ENCODE measurements around the gene RPL4.
"Not testable (repeated sequence)": the region's sequence is repeated elsewhere in the genome, so short reads cannot be mapped to it uniquely, and the experiment has no call there.

RPL4 gene

DNA sequence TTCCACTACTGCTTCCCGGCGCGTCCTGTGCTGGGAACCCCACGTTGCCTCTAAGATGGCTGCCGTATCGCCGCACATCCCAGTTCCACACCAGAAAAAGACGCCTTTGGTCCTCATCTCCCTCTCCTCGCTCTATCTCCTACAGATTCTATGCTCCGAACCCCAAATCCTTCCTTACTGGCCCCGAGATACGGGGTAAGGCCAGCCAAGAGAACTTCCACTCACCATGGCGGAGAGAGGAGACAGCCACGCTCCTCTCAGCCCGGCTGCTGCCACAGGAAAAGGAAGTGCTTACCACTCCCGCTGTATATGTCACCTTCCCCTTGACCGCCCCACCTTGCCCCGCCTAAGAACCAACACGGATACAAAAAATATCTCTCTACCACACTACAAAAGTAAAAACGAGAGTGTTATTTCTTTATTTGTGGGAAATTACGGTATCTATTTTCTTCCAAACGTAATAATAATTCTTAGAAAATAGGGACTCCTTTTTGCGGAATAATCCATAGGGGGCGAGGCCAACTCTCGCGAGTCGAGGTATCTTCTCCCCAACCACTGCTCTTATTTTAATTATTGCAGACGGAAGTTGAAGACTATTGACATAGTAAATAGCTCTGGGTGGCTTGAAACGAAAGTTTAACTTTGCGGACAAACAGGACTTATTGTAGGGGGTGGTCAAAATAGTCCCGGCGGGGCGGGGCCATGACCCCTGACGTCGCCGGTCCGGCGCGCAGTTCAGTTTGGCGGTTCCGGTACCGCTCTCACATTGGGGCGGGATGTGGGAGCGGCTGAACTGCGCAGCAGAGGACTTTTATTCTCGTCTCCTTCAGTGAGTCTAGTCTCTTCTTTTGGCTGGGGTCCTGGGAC lies at the start of gene RPL4, which contains the start of gene ZWILCH:
RPL4 (minus strand) TSS at position 293 of the 867 bp plus-strand sequence; CDS start at position 228, 65 bp downstream.
ZWILCH (plus strand) TSS at position 764 of the 867 bp plus-strand sequence; CDS start at position 777, 13 bp downstream.
- DNase-seq = peak; percentile 95

DNA sequence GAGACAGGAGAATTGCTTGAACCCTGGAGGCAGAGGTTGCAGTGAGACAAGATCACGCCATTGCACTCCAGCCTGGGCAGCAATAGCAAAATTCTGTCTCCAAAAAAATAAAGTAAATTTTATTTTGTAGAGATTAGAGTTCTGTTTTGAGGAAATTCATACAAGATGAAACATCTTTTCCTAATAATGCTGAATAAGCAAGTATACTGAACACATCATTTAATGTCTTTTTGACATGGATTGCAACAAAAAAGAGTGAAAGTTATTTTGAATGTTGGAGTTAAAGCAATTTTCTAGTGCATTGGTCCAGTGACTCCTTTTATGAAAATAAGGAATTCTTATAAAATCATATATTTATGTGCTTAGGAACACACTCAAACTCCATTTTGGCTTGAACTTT lies 40.6 kb upstream of the RPL4 start:
- no peak for DNase-seq

DNA sequence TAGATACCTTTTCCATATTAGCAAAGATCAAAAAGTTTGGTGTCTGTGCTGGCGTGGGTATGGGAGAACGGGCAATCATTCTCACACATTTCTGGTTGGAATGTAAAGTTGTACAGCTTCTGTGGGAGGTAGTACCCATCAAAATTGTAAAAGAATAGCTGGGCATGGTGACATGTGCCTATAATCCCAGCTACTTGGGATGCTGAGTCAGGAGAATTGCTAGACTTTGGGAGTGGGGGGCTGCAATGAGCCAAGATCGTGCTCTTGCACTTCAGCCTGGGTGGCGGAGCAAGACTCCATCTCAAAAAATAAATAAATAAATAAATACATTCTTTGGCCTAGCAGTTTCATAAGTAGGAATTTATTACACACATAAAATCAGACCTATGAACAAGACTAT lies 38.2 kb upstream of the RPL4 start:
- DNase-seq = no peak

DNA sequence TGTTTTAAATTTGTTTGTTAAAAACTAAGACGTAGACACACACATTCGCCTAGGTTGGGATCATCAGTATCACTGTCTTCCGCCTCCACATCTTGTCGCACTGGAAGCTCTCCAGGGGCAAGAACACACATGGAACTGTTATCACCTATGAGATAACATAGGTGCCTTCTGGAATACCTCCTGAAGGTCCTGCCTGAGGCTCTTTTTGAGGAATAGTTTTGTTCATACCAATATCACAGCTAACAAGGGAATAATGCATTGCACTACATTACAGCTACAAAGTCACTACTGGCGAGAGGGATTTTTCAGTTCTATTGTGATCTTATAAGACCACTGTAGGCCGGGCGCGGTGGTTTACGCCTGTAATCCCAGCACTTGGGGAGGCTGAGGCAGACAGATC lies 30.4 kb upstream of the RPL4 start:
- DNase-seq = no peak

DNA sequence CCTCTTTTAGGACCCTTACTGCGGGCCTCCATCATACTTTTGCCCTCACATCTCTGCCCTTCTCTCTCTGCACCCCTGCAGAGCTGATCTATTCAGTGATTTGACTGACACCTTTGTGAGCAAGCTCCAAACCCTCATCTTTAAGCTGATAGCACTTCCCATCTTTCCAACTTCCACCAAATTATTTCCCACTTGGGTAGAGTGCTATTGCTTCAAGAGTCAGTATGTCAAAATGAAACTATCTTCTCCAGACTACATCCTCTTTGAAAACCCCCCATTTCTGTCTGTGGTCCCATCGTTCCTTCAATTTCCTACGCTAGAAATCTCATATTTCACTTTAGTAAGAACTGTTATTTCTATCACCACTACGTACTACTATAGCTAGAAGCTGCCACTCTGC lies 20.2 kb upstream of the RPL4 start:
- DNase-seq = no peak

DNA sequence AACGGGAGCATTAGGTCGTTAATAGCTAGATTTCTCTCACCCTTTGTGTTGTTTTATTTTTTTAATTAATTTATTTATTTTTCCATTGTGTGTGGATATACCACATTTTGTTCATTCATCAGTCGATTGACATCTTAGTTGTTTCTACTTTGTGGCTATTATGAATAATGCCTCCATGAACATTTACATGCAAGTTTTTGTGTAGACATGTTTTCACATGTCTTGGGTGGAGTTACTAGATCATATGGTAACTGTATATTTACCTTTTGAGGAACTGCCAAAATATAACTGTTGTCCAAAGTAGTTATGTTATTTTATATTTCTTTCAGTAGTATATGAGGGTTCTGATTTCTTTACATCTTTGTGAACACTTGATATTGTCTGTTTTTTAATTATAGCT lies 19.3 kb upstream of the RPL4 start:
- no peak for DNase-seq

DNA sequence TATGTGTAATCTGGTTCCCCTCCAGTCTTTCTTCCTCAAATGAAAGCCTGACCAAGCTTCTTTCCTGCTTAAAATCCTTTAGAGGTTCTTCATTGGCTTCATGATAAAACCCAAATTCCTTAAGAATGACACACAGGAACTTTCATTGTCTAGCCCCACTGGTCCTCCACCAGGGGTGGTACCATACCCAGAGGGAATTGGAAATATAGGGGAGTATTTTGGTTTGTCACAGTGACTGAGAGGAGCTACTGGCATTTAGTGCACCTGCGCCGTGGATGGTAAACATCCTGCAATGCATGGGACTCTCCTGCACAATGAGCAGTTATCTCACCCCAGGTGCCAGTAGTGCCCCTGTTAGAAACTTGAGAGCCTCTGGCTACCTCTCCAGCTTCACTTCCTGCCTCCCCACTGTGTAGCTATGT lies 11.3 kb upstream of the RPL4 start:
- no peak for DNase-seq

DNA sequence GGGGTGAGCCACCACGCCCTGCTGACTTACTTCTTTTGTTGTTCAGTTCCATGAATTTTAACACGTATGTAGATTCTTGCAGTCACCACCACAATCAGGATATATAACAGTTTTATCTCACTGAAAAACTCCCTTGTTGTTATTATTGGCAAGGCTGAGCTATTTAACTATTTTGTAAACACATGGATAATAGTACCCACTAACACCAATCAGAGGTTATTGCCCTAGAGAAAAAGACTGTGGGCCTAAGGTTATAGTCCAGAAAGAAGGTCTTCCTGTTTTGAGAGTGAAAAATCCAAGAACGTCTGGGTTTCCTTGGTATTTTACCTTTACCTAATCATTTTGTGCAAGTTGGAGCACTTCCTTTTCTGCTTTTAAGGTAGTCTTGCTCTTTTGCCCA lies 9.9 kb upstream of the RPL4 start:
- DNase-seq = no peak

DNA sequence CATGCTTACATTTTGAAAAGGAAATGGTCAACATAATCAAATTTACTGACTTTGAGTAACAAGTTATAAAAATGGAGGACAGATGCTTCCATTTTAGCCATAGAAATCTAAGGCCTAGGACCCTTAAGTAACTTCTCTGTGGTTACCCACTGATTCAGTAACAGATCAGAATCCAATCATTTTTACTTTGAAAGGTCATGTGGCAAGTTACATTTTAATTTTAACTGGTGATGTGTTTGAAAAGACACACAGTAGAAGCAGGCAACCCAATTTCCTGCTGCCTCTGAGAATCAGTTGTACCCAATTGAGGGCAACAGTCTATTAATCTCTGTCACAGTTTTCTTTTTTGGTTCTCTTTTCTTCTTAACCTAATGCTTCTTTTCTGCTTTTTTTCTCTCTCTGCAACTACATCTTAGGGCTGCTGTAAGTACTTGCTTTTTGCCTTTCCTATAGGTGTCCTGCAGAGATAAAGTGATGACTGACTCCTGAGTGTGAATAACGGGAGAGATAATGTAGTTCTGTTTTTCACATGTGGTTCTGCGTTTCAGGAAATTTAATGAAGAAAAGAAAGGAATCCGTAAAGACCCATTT lies 3.7 kb upstream of the RPL4 start:
- DNase-seq = no peak

DNA sequence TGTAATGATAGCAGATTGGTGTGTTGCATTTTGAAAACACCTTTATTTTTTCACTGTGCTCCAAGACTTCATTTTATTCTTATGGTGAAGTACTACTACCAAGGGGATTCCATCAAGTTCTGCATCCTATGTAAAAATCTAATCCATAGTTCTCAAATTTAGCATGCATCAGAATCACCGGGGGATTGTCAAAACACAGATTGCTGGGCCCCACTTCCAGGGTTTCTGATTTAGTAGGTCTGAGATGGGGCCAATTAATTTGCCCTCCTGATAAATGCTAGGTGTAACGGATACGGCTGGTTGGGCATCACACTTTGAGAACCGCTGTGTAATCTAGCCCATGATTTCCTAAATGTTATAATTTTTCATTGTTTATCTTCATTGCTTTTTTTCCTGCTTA lies 1.2 kb upstream of the RPL4 start:
- DNase-seq = no peak

DNA sequence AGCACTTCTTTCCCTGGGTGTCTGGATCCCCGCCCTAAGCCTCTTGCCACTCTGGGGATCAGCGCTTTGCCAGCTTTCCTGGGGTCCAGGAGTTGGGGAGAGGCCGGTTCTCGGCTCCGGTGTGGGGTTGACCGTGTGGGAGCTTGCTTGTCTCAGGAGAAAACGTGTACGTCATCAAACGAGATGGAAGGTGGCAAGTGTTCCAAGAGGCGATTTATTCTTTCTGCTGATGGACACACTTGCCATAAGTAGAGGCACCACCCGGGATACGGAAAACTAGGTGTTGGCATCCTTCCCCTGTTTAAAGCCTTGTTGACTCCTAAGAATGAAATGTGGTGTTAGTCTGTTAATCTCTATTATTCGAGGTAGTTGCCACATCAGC lies 766 bp upstream of the RPL4 start:
- no peak for DNase-seq

DNA sequence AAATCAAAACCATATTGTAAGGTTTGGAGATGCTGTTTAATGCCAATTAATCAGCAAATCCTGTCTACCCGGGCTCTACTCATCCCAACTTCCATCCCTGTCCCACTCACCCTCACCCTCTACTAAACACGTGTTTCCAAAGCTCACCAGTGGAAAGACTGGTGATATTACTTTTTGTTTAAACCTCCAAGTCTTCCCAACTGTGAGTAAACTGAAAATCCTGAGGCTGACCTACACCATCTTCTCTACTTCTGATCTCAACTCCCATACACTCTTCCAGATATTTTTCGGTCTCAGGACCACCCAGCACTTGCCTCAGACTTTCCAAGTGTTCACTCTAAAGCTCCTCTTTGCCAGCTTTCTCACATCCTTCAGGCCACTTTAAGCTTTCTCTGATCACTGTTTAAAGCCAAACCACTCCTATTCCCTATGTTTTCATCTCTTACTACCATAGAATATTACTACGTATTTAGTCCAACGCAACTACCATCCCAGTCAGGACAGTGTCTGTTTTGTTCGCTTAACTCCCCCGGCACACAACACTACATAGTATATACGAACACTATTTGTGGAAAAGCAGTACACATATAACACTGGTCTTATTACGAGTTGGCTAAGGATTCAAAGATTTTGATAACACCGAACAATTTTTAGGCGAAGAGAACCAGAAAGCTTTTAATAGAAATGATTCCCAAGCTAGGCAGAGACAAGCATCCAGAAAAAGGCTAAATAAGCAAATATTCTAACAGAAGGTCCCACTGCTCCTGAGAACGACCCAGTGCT lies 684 bp downstream of the RPL4 start:
- no peak for DNase-seq

DNA sequence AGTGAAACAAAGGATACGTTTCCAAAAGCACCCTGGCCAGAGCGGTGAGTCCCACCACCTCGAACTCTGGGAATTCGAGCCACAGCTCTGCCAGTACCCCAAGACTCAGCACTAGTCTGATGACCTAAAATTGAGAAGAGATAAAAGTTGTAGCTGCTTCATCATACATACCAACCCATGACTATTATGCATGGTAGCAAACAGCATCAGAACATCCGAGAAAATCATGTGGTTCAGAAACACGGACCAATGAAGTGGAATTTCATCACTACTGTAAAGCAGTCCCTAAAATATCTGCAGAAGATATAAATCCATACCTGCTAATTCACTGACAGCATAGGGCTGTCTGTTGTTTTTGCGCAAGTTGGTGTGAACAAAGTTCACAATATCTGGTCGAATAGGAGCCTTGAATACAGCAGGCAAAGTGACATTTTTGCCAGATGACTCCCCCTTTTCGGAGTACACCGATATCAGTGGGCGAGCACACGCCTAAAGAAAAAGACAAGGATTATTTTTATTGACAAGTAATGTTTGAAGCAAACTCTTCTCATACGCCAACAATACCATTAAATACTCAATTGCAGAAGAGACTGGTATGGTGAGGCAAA lies 1.5 kb downstream of the RPL4 start:
- not testable (repeated sequence) for DNase-seq

DNA sequence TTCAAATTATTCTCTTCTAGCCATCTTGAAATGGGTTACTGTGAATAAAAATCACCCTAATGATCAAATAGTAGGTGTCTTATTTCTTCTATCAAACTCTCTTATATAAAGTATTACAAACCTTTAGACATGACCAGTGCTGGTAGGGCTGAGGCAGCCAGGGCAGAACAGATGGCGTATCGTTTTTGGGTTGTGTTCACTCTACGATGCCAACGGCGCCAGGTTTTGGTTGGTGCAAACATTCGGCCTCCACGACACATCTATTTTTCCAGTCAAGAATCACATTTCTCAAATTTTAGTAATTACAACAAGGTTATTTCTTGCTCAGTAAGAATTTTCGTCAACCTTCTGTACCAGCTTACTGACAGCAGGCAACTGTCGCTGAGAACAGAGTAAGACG lies 2.2 kb downstream of the RPL4 start:
- DNase-seq = no peak

DNA sequence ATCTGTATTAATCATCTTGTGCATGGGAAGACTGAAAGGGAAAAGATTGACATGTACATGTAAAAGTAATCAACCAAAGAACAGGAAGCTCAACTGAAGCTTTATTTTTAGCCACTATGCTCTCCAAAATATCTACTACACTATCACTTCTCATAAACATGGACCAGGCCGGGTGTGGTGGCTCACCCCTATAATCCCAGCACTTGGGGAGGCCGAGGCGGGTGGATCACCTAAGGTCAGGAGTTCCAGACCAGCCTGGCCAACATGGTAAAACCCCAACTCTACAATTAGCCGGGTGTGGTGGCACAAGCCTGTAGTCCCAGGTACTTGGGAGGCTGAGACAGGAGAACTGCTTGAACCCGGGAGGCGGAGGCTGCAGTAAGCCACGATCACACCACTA lies 4.3 kb downstream of the RPL4 start:
- DNase-seq = not testable (repeated sequence)

DNA sequence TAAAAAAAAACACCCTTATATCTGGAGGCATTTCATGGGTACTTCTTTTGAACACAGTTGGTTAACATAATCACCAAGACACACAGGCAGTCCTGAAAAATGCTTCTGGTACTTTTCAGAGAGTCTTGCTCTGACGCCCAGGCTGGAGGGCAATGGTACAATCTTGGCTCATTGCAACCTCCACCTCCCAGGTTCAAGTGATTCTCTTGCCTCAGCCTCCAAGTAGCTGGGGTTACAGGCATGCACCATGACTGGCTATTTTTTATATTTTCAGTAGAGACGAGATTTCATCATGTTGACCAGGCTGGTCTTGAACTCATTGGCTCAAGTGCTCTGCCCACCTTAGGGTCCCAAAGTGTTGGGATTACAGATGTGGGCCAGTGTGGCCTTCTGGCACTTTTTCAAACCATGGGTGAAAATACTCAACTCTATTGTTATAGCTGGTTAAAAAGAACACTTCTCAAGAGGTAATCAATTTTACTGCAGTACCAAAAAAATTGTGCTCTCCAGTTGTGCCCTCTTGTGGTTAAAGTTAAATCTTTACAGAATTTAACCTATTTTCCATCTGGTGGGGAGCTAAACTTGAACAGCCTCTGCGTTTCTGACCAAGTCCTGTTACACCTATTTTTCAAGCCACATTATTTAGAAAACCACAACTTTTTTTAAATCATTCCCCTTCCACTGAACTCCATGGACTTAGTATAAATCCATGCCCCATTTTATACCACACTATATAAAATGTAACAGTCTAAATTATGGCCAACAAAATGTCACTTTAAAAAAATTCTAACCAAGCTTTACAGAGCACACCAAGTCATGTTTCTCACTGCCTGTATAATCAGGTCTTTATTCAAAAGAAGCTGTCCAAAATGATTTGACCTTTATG lies 5.9 kb downstream of the RPL4 start:
- no peak for DNase-seq

DNA sequence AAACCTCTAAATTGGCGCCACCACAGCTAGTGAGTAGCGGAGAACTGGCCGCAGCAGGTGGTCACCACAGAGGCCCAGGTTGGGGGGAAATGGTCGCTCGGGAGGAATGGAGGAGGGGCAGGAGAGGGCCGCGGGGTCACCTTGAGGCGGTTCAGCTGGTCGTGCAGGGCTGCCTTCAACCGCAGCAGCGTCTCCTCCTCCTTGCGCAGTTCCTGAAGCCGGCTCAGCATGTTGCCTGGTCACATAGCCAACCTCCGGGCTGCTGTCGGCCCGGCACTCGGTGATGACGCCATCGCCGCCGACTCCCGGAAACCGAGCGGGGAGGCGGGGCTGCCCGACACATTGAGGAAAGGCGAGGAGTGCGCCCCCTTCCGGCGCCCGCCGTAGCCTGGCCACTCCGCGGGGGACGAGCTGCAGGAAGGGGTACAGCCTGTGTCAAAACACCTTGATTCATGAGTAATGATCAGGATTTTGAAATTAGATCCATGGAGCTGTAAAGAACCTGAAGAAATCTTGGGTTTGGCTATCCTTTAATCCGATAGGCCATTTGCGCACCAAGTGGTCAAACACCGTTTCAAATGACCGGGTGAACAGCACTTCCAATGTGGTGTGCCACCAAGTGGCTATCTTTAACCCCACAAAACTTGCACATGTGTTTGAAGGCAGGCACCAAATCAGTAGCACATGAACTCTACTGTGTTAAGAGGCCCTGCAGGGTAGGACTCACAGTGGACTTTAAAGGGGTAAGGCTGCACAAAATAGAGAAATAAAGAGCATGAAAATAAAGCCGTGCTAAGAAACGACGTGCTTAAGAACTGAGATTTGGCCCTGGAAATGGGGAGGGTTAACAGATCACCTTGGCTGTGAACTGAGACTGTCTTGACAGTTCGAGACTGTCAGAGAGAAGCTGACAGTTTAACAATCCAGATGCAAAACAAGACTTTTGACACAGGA lies 6.9 kb downstream of the RPL4 start, which contains the start of gene SNAPC5:
SNAPC5 (minus strand) TSS at position 261 of the 954 bp plus-strand sequence; CDS start at position 230, 31 bp downstream.
- peak; percentile 97 for DNase-seq

DNA sequence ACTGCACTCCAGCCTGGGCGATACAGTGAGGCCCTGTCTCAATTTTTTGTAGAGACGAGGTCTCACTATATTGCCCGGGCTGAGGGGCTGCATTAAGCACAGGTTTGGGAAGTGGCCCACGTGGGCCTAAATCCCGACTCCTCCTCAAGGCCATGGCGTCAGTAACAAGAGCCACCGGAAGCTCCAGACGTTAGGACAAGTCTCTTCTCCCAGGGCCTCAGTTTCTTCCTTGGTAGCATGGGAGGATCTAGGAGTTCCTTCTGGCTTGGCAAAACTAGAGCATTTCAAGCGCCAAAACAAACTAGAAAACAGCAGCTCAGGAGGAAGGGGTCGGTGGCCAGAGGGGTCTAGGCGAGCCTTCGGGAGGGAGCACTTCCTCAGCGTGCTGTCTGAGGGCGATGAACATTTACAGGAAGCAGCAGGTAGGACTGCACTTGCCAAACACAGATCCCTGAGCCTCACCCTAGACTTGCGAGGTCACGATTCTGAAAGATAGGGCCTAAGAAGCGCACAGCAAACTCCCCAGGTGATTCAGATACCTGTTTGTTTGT lies 7.6 kb downstream of the RPL4 start:
- no peak for DNase-seq

DNA sequence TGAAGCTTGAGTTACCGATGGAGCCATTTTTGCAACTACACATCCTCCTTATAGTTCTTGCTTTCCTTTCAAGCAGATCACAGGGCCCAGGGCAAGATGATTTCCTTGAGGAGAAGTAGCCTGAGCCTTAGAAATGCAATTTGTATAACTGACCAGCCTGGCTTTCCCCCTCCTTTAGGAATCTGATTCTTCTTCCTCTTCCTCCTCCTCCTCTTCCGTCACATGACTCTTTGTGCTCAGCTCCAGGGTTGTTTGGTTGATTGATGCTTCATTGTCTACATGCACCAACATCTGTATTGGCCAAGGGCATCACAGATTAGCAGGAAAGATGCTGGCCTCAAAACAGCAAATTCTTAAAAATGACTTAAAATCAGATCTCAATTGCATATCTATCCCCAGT lies 10.4 kb downstream of the RPL4 start:
- no peak for DNase-seq

DNA sequence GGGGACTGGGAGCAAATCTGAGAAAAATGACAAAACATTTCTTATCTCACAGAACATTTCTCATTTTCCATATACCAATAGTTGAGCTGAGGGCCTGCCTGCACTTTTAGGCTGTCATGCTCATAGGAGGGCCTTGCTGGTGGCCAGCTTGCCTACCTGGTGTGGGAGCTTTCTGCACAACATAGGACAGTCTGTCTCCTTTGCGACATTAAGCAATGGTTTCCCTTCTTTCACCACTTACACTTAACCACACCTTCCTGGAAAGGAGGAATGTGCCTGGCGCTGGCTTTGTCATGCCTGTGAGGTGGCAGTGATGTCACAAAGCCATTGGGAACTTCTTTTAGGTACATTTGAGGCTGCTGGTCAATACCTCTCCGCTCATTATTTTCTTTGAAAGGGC lies 12.8 kb downstream of the RPL4 start:
- no peak for DNase-seq

Data from retina (tissue), 1 donor.